D721Med (cell line): ENCODE data around the gene DRAM1.

Source experiments
- DNase-seq: peaks from one replicate; pipeline ENCODE4 v3.0.0; 2011; ENCODE audit warnings: low spot score; ENCODE audit not compliant: insufficient read length
- FAIRE-seq: peaks from 2 replicates; lab custom pipeline; 2011; peaks lifted over from hg19 to GRCh38; lab: Jason Lieb, UNC
- CTCF ChIP-seq: IDR thresholded peaks from 2 replicates; pipeline ENCODE4 v1.5.1; 2012; ENCODE audit warnings: mild to moderate bottlenecking, control low read depth; ENCODE audit not compliant: insufficient read depth; ENCODE audit errors: missing control alignments

The DRAM1 gene

GRCh38 chr12:101838628-101839323 is 38.6 kb upstream of the DRAM1 start:
- FAIRE-seq: no peak
- TF ChIP-seq CTCF: no peak
- no peak for DNase-seq

GRCh38 chr12:101839324-101840283 is 37.8 kb upstream of the DRAM1 start:
- TF ChIP-seq CTCF: peak; percentile 91
- FAIRE-seq (no peak), DNase-seq (peak; percentile 30)

GRCh38 chr12:101841069-101841468 is 36.3 kb upstream of the DRAM1 start:
- FAIRE-seq (no peak), DNase-seq (no peak)
- TF ChIP-seq CTCF: no peak

- FAIRE-seq (no peak), DNase-seq (no peak)
- TF ChIP-seq CTCF: no peak
These were observed 32.2 kb upstream of the DRAM1 start for GRCh38 chr12:101845137-101845711.

GRCh38 chr12:101847325-101847724 is 30.1 kb upstream of the DRAM1 start:
- DNase-seq: no peak
- no peak for TF ChIP-seq CTCF
- FAIRE-seq: no peak

- no peak for TF ChIP-seq CTCF
- no peak for DNase-seq
- FAIRE-seq: no peak
These were observed 27.2 kb upstream of the DRAM1 start for GRCh38 chr12:101850199-101850598.
